Hepatocyte (in vitro differentiated cells): ENCODE results near the gene ATG16L1.

Experiments
- CTCF ChIP-seq: fragments of 200-600 bp; sonication (generic); IDR thresholded peaks from 2 replicates; pipeline ENCODE4 v1.5.1; 2016; ENCODE audit warnings: antibody characterized with exemption, mild to moderate bottlenecking; ENCODE audit not compliant: poor library complexity
- EZH2phosphoT487 ChIP-seq: fragments of 200-600 bp; sonication (generic); IDR thresholded peaks from one replicate; pipeline ENCODE4 v1.6.1; 2018; ENCODE audit warnings: antibody characterized with exemption, mild to moderate bottlenecking, low read depth, moderate library complexity; ENCODE audit not compliant: unreplicated experiment, severe bottlenecking

- TF ChIP-seq CTCF (no peak), EZH2phosphoT487 (no peak)
These were observed 44.4 kb downstream of the ATG16L1 start for GRCh38 chr2:233295891-233296290.
